GM18526 (cell line): Measurements from ENCODE around the gene IDNK.

ENCODE experiments used
- POLR2A ChIP-seq: IDR thresholded peaks from 3 replicates; pipeline ENCODE4 v1.6.1; 2011; ENCODE audit not compliant: insufficient read length; ENCODE audit errors: extremely low read depth

Gene IDNK

DNA sequence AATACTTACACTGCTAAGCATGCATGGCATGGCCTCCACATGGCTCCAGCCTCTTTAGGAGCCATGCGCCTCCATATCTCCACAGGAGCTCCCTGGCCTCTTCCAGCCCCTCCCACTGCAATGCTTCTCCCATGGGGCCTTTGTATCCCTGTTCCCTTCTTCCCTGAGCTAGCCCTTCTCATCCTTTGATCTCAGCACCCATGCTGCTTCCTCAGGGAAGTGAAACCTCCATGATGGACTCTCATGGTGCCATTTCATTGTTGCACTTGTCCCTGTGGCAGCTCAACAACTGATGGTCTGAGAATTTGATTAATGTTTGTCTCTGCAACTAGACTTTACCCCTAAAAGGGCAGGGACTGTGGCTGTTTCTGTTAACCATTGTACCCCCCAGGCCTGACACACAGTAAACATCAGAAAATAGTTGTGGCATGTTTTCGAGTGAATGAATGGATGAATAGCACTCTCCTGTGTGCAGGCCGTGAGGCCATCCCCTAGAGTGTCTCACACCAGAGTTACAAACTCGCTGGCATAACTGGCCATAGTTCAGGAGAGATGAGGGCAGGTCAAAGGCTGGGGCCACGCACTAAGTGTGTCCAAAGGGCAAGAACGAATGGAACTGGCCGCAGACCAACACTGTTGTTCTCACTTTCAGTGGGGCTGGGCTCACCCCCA lies 6.6 kb downstream of the IDNK start:
- no peak for TF ChIP-seq POLR2A

- TF ChIP-seq POLR2A, result no peak
Measured at GRCh38 chr9:83630938-83631457, 8.1 kb downstream of the IDNK start.

DNA sequence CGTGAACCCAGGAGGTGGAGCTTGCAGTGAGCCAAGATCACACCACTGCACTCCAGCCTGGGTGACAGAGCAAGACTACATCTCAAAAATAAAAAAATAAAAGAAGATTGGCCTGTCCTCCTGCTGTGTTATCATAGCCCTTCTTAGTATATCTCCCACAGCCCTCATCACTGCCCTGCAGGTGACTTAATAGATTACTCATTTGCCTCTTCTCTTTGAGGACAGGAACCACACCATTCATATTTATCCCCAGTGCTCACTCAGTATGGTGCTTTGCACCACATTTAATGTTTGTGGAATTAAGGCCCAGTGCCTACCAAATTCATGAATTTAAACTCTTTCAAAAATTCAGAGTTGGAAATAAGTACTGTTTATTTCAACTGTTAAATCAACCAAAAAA lies 10.3 kb downstream of the IDNK start:
- TF ChIP-seq POLR2A, result no peak

DNA sequence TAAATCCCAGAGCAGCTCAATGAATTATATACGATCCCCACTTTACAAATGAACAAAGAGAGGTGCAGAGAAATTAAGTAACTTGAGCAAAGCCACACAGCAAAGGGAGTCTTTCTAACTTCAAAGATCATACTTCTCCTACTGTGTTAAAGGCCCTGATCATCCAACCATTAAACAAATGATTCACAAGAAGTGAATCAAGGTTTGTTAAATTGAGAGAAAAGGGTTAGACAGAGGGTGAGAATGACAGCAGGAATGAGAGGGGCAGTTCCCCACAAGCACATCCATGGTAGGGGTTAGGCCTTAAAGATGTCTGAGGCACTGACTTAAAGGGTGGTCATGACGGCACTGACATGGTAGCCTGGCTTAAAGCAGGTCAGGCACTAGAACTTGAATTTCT lies 10.7 kb downstream of the IDNK start:
- no peak for TF ChIP-seq POLR2A

DNA sequence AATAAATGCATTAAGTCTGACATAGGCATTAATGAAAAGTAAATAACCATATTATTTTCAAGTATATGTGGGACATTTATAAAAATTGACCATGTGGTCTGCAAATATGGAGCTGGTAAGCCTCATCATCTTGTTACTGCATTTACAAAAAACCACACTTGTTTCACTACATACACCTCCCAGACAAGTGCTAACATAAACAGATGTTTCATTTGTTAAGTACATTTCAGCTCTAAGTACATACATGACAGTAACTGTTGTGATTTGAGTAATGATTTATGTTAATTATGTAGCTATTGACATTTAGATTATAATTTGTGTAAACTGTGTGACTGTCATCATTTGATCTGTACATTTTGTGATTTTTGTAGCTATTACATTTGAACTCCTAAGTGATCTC lies 13.9 kb downstream of the IDNK start:
- no peak for TF ChIP-seq POLR2A

DNA sequence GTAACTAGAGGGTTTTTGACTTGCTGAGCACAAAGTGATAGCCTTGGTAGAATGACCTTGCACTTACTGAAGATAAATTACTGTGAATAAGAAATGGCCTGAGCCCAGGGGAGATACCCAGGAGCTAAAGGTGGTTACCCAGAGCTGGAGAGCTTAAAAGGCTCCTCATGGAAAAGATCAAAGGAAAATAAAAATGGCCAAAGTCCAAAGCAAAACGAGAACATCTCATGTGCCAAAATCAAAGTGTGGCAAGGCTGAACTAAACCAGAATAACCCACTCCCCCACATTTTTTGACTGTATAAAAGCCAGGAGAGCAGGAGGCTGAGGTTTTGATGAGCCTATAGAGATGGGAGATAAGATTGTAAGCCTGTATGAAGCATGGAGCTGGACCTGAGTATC lies 14.4 kb downstream of the IDNK start:
- TF ChIP-seq POLR2A, result no peak

- no peak for TF ChIP-seq POLR2A
Measured at GRCh38 chr9:83639266-83639665, 16.3 kb downstream of the IDNK start.

DNA sequence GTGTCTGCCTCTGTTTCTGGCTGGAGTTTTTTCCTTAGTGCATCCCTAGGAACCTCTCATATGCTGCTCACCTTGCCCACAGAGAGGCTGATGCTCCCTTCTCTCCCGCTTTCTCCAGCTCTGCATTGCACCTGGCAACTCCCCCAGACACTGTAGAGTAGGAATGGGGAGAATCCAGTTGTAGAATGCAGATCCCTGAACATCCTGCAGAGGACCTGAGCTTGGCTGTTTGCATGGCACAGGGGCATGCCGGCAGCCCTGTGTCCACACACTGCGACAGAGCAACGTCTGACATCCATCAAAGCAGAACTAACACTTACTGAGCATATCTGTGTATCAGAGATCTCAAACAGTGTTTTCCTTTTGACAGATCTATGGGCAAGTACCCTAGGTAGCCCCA lies 19.9 kb downstream of the IDNK start:
- TF ChIP-seq POLR2A, result no peak

- no peak for TF ChIP-seq POLR2A
Measured at GRCh38 chr9:83646500-83647239, 23.7 kb downstream of the IDNK start.

- no peak for TF ChIP-seq POLR2A
Measured at GRCh38 chr9:83649080-83649479, 26.1 kb downstream of the IDNK start.

DNA sequence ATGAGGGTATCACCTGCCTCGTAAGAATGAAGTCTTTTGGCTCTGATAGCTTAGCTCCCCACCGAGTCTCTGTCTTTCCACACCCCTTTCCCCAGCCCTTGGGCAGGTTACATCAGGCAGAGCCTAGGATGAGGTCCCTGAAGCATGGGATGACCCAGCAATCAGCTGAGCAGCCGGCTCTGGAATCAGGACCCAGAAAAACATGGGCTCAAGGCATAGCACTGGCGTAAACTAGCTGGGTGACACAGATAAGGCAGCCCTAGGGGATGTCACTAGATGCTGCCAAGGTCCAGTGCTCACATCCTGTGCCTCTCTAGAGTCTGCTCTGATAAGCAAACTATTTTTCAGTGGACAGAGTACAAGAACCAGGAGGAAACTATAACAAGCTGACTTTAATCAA lies 26.6 kb downstream of the IDNK start:
- TF ChIP-seq POLR2A, result no peak

DNA sequence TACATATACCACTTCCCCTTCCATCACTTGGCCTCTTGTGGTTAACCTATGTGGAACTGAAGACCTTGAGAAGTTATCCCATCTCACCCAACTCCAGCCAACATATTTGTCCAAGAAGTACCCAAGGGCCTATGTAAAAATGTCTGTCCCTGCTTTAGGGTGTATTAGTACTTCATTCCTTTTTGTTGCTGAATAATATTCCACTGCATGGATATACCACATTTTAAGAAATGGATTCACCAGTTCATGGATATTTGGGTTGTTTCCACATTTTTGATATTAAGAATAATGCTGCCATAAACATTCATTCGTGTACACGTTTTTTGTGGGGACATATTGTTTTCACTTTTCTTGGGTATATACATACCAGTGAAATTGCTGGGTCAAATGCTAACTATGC lies 28.6 kb downstream of the IDNK start:
- TF ChIP-seq POLR2A, result no peak

DNA sequence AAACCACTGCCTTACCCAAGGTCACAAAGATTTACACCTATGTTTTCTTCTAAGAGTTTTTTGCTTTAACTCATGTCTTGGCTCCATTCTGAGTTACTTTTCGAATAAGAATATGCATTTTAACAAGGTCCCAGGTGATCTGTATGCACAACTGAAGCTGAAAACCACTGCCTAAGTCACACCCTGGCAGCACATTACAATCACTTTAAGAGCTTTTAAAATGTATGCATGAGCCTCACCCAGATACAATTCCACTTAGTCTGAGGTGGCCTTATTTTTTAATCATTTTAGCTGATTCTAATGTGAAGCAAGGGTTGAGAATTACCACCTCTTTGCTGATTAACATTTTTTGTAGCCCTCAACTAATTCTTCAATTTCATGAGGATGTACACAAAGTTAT lies 29.5 kb downstream of the IDNK start:
- no peak for TF ChIP-seq POLR2A

DNA sequence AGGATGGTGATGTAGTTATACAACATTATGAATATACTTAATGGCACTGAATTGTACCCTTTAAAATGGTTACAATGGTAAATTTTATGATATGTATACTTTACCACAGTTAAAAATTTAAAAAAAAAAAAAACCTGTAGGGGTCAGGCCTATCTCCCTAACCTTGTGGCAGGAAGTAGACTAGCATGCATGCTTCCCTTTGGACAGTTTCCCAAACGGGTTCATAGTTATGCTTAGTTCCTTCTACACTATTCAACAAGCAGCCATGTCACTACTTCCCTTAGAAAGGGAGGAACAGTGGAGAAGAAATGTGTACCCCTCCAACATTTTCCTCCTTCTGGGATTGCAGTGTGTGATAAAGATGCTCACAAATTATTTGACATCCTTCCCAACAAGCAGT lies 32.5 kb downstream of the IDNK start:
- TF ChIP-seq POLR2A, result no peak

DNA sequence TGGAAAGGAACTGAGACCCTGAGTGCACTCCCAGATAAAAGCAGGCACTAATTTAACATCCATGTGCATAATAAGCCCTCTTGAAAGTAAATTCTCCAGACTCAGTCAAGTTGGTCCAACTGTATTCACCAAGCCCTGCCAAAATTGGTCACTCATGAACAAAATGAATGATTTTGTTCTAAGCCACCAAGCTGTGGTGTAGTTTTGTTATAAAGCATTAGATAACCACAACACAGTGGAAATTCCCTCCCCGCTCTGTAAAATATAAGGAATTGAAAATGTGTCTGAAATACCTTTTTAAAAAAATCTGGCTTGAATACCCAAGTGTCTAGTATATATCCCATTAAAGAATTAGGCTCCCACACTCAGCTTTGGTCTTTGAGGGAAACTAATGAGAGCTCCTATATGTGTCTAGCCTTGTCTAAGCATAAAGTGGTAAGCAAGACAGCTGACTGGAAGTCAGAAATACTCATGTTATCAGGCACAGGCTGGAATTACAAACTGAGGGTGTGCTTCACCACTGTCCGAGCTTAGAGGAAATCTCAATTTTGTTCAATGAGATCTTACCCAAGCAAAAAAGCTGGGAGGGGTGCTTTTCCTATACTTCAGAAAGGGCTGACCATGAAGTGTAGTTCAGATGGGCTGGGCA lies 33.2 kb downstream of the IDNK start:
- no peak for TF ChIP-seq POLR2A

DNA sequence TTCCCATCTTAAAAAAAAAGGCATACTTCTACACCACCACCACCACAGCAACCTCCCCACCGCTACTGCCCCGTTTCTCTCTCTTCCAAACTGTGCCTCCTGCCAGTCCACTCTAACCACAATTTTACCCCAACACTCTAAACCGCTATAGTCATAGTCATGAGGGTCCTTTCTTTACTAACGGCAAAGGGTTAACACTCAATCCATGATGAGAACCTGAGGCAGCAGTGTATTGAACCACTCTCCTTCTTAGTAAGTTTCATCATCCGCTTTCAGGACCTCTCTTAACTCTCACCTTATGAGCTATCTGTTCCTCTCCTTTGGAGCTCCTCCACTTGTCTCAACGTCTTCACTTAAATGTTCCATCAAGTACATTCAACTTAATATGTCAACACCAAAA lies 34.0 kb downstream of the IDNK start:
- TF ChIP-seq POLR2A, result no peak
